OCI-M2 (cell line): Measurements from ENCODE around the gene C4orf50.

ENCODE experiments used
- DNase-seq: peaks from one replicate; lab custom pipeline; 2025; ENCODE audit not compliant: unreplicated experiment; lab: John Stamatoyannopoulos, UW

Gene C4orf50

GRCh38 chr4:6044276-6044675, 26.0 kb upstream of the C4orf50 start:
- no peak for DNase-seq

GRCh38 chr4:6043843-6044242, 25.6 kb upstream of the C4orf50 start:
- DNase-seq, result no peak

GRCh38 chr4:6043188-6043587, 25.0 kb upstream of the C4orf50 start:
- DNase-seq, result no peak

- DNase-seq, result no peak
Measured at GRCh38 chr4:6042293-6043063, 24.2 kb upstream of the C4orf50 start.

- DNase-seq, result no peak
Measured at GRCh38 chr4:6041800-6042199, 23.6 kb upstream of the C4orf50 start.

- no peak for DNase-seq
Measured at GRCh38 chr4:6038711-6039110, 20.5 kb upstream of the C4orf50 start.

- no peak for DNase-seq
Measured at GRCh38 chr4:6035786-6036185, 17.6 kb upstream of the C4orf50 start.

- no peak for DNase-seq
Measured at GRCh38 chr4:6033381-6033780, 15.2 kb upstream of the C4orf50 start.

- DNase-seq, result no peak
Measured at GRCh38 chr4:6032249-6033244, 14.3 kb upstream of the C4orf50 start.

GRCh38 chr4:6031846-6032245, 13.6 kb upstream of the C4orf50 start:
- no peak for DNase-seq

- DNase-seq, result no peak
Measured at GRCh38 chr4:6030679-6031078, 12.4 kb upstream of the C4orf50 start.

GRCh38 chr4:6029254-6029653, 11.0 kb upstream of the C4orf50 start:
- DNase-seq, result no peak

- no peak for DNase-seq
Measured at GRCh38 chr4:6028168-6028567, 9.9 kb upstream of the C4orf50 start.

GRCh38 chr4:6027392-6027791, 9.2 kb upstream of the C4orf50 start:
- DNase-seq, result no peak

GRCh38 chr4:6024313-6024960, 6.2 kb upstream of the C4orf50 start:
- no peak for DNase-seq

GRCh38 chr4:6023731-6024130, 5.5 kb upstream of the C4orf50 start:
- no peak for DNase-seq

- DNase-seq, result no peak
Measured at GRCh38 chr4:6022607-6023288, 4.5 kb upstream of the C4orf50 start.

GRCh38 chr4:6021831-6022606, 3.8 kb upstream of the C4orf50 start:
- DNase-seq, result no peak

GRCh38 chr4:6020613-6021012, 2.4 kb upstream of the C4orf50 start:
- DNase-seq, result no peak
